ENCODE data around the gene SHE. TPM values are rescaled to one million over a fixed set of nuclear protein-coding genes. Genes with fewer than 3 reads are reported as not detected.
A peak's percentile ranks its signal among the peaks of the same experiment; 100 is the strongest.

Gene SHE
- total and polyA plus RNA-seq, 4 donors: 3.1 to 7.5 (median 4.7) TPM

- peaks cover 0 to 18% (median 7%) of the 10 kb centered on the region in 4 donors for H3K4me1 ChIP-seq (ENCODE audit: control insufficient read depth in 4 of 4, insufficient read depth in 4 of 4, low read length in 3 of 4)
- peaks cover 12 to 41% (median 21%) of the 10 kb centered on the region in 4 donors for H3K36me3 ChIP-seq (ENCODE audit: control insufficient read depth in 4 of 4, insufficient read depth in 3 of 4, low read depth in 1 of 4, low read length in 3 of 4)
- no peak overlapping the region for H3K27ac ChIP-seq (ENCODE audit: low read depth in 1 of 2, low read length in 2 of 2)
- H3K9ac ChIP-seq (ENCODE audit: low read depth in 1 of 2, low read length in 2 of 2): no peak overlapping the region
- no peaks in the 10 kb centered on the region for H3K9me3 ChIP-seq (ENCODE audit: control insufficient read depth in 4 of 4, low read length in 3 of 4)
- WGBS: 75% methylated on average over 8 of the region's 8 CpGs
- DNase-seq (ENCODE audit: low spot score): no peak
- no peak overlapping the region for H3K4me3 ChIP-seq (ENCODE audit: low read depth in 1 of 3, low read length in 3 of 3)
- no peaks in the 10 kb centered on the region for H3K27me3 ChIP-seq (ENCODE audit: control insufficient read depth in 4 of 4, insufficient read depth in 4 of 4, low read length in 3 of 4)
- no peak for TF ChIP-seq RXRA (IDR thresholded peaks at IDR 0.05)
- peak in 1 of 2 donors; percentile 34 for TF ChIP-seq RAD21 (IDR thresholded peaks at IDR 0.05)
- TF ChIP-seq TAF1 (conservative IDR thresholded peaks at IDR 0.05): no peak
- TF ChIP-seq YY1 (IDR thresholded peaks at IDR 0.05): no peak
Observed at GRCh38 chr1:154466921-154467417, 35.2 kb downstream of the SHE start.

GRCh38 chr1:154466206-154466605 is 36.0 kb downstream of the SHE start:
- H3K27ac ChIP-seq (ENCODE audit: low read depth in 1 of 2, low read length in 2 of 2): no peak overlapping the region

More at GRCh38 chr1:154466206-154466605, 36.0 kb downstream of the SHE start:
- no peak overlapping the region for H3K9ac ChIP-seq (ENCODE audit: low read depth in 1 of 2, low read length in 2 of 2)
- peaks cover 14 to 44% (median 25%) of the 10 kb centered on the region in 4 donors for H3K36me3 ChIP-seq (ENCODE audit: control insufficient read depth in 4 of 4, insufficient read depth in 3 of 4, low read depth in 1 of 4, low read length in 3 of 4)
- peaks cover 0 to 18% (median 7%) of the 10 kb centered on the region in 4 donors for H3K4me1 ChIP-seq (ENCODE audit: control insufficient read depth in 4 of 4, insufficient read depth in 4 of 4, low read length in 3 of 4)
- no peaks in the 10 kb centered on the region for H3K27me3 ChIP-seq (ENCODE audit: control insufficient read depth in 4 of 4, insufficient read depth in 4 of 4, low read length in 3 of 4)
- WGBS: 70% methylated on average over 3 of the region's 3 CpGs
- H3K4me3 ChIP-seq (ENCODE audit: low read depth in 1 of 3, low read length in 3 of 3): no peak overlapping the region
- no peak for TF ChIP-seq EGR1 (IDR thresholded peaks at IDR 0.05; ENCODE audit: low read depth in 2 of 2)
- TF ChIP-seq HNF4G (IDR thresholded peaks at IDR 0.05): no peak
- no peak for TF ChIP-seq NR2F2 (IDR thresholded peaks at IDR 0.05)
- no peak for TF ChIP-seq RAD21 (IDR thresholded peaks at IDR 0.05)
- no peak for TF ChIP-seq ATF3 (IDR thresholded peaks at IDR 0.05)
- no peak for TF ChIP-seq SP1 (IDR thresholded peaks at IDR 0.05)
- TF ChIP-seq MAX (IDR thresholded peaks at IDR 0.05): no peak
- TF ChIP-seq REST (IDR thresholded peaks at IDR 0.05): no peak
- TF ChIP-seq FOXA2 (IDR thresholded peaks at IDR 0.05): no peak
- TF ChIP-seq FOXA1 (IDR thresholded peaks at IDR 0.05): no peak
- TF ChIP-seq JUND (IDR thresholded peaks at IDR 0.05): no peak
- TF ChIP-seq TAF1 (conservative IDR thresholded peaks at IDR 0.05): no peak
- TF ChIP-seq YY1 (IDR thresholded peaks at IDR 0.05): no peak
- no peak for TF ChIP-seq HNF4A (conservative IDR thresholded peaks at IDR 0.05)
- H3K9me3 ChIP-seq (ENCODE audit: control insufficient read depth in 4 of 4, low read length in 3 of 4): no peaks in the 10 kb centered on the region
- no peak for DNase-seq (ENCODE audit: low spot score)

Data from liver (tissue), 9 donors.